Raji (cell line): ENCODE measurements around the gene GRK5.

Experiments
- POLR2A ChIP-seq: IDR thresholded peaks from 2 replicates; pipeline ENCODE4 v1.6.1; 2011; ENCODE audit warnings: low read depth, low read length, control low read depth; ENCODE audit not compliant: insufficient read depth

GRK5 gene

DNA sequence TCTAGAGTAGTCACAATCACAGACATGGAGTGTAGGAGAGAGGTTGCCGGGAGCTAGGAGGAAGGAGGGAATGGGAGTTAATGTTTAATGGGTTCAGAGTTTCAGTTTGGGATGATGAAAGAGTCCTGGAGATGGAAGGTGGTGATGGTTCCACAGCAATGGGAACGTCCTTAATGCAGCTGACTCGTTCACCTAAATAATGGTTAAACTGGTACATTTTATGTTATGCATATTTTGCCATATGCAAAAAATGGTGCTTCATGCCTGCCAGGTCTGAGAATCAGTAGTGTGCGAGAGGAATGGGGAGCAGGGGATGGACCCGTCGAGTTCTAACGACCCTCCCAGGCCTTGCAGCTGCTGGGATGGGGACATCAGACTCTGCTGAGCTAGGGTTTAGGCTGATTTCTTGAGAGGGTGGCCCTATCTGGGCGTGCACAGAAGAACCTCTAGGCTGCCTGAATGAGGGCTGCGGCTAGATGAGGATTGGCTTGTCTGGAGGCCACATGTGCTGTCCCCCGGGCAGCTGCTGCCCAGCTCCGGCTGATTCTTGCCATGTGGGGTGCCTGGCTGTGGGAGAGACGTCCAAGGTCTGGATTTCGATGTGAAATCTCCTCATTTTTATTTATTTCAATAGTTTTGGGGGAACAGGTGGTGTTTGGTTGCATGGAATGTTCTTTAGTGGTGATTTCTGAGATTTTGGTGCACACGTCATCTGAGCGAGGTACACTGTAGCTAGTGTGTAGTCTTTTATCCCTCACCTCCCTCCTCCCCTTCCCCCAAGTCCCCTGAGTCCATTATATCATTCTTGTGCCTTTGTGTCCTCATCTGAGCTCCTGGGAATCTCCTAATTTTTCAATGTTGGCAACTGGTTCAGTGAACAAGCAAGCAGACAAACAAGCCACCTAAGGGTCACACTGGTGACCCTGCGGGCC lies 116.0 kb downstream of the GRK5 start:
- no peak for TF ChIP-seq POLR2A

GRCh38 chr10:119325131-119325530 lies 117.8 kb downstream of the GRK5 start:
- TF ChIP-seq POLR2A: no peak

DNA sequence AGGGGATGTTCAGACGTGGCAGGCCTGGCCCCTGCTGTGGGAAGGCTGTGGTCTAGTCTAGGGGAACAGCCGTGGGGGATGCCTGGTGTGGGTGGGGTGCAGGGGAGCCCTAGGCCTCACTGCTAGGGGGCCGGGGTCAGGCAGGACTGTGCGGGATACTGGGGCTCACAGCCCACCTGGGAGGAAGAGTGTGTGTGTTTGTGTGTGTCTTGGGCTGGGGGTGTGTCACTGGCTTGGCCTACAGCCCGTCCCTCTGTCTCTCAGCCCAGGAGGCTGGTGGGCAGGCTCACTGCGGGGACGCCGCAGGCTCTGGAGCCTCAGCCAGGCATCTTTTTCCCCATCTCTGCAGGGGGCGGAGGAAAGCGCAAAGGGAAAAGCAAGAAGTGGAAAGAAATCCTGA lies 118.8 kb downstream of the GRK5 start:
- no peak for TF ChIP-seq POLR2A

DNA sequence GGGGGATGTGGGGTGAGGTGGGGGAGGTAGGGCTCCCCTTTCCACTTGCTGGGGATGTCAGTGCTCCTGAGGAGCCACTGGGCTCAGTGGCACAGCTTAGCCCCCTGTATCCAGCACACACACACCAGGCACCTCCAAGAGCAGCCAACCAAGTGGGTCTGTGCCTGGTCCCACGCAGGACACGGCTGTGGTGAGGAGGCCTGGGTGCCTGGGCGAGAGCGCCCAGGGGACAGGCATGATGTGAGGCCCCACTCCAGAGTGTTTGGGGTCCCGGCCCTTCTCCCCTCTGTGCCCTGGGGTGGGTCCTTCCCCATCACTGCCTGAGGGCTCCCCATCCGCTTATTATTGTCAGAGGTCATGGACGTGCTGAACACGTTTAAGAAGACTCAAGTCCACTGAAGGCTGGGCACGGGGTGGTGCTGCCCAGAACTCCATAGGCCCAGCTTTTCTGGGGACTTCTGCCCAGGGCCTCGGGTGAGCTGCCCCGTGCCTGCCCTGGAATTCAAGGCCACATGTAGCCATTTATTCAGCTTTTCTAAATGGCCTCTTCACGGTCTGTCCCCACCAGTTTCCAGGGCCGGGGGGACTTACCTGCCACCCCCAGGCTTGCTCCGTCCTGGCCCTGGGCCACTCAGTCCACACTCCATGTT lies 119.8 kb downstream of the GRK5 start:
- TF ChIP-seq POLR2A: no peak

- TF ChIP-seq POLR2A: no peak
These were observed 120.9 kb downstream of the GRK5 start for GRCh38 chr10:119328223-119328622.

- TF ChIP-seq POLR2A: no peak
These were observed 123.0 kb downstream of the GRK5 start for GRCh38 chr10:119330342-119330741.

DNA sequence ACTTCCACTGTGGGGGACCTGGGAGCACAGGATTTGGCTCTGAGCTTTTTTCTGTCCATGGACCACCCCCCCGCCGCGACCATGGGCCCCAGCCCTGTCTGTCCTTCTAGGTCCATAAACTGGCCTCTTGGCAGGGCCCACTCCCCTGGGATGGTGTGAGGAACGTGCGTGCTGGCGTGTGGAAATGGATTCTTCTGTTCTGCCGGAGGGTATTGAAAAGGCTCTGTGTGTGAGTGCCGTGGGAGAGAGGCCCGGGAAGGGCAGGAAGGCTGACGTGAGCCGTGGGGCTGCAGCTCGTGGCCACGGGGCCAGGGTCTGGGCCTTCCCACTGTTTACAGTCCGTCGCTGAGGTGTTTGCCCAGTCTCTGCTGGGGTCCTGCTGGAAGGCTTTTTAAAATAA lies 123.7 kb downstream of the GRK5 start:
- TF ChIP-seq POLR2A: no peak

GRCh38 chr10:119333146-119333792 lies 125.9 kb downstream of the GRK5 start:
- TF ChIP-seq POLR2A: no peak

- no peak for TF ChIP-seq POLR2A
These were observed 128.4 kb downstream of the GRK5 start for GRCh38 chr10:119335671-119336353.

- TF ChIP-seq POLR2A: no peak
These were observed 129.2 kb downstream of the GRK5 start for GRCh38 chr10:119336599-119336998.

GRCh38 chr10:119337223-119337622 lies 129.9 kb downstream of the GRK5 start:
- no peak for TF ChIP-seq POLR2A

- TF ChIP-seq POLR2A: no peak
These were observed 130.5 kb downstream of the GRK5 start for GRCh38 chr10:119337796-119338432.

DNA sequence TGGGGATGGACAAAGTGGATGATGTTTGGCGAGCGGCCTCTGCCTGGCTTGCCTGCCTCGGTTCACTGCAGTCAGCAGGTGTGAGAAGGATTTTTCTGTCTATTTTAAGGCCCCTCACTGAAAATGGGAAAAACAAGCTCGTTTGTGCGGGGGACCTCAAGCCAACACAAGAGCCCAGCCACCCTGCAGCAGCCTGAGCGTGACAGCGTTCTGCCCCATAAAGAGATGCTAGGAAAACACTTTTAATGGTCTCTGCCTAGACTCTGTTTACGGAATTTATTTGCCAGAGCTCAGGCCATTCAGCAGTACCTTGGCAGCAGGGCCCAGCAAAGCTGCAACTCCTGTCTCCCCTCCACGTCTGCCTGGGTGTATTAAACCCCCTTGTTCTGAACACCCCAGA lies 131.7 kb downstream of the GRK5 start:
- TF ChIP-seq POLR2A: no peak

GRCh38 chr10:119340893-119341458 lies 133.6 kb downstream of the GRK5 start:
- TF ChIP-seq POLR2A: no peak
